A673 (cell line): Measurements from ENCODE around the gene RMND1.

Source experiments
- CTCF ChIP-seq: fragments of 300-800, 200-600 bp; sonication (generic); conservative IDR thresholded peaks from 2 replicates; pipeline ENCODE4 v1.5.1; 2017; ENCODE audit warnings: low read depth, mild to moderate bottlenecking, antibody characterized with exemption, low read length, moderate library complexity, mixed read lengths
- EZH2 ChIP-seq: fragments of 200-600 bp; sonication (generic); IDR thresholded peaks from 2 replicates; pipeline ENCODE4 v1.6.1; 2017; ENCODE audit warnings: borderline replicate concordance, low read depth, mild to moderate bottlenecking, mixed read lengths, antibody characterized with exemption, low read length; ENCODE audit not compliant: poor library complexity, severe bottlenecking

DNA sequence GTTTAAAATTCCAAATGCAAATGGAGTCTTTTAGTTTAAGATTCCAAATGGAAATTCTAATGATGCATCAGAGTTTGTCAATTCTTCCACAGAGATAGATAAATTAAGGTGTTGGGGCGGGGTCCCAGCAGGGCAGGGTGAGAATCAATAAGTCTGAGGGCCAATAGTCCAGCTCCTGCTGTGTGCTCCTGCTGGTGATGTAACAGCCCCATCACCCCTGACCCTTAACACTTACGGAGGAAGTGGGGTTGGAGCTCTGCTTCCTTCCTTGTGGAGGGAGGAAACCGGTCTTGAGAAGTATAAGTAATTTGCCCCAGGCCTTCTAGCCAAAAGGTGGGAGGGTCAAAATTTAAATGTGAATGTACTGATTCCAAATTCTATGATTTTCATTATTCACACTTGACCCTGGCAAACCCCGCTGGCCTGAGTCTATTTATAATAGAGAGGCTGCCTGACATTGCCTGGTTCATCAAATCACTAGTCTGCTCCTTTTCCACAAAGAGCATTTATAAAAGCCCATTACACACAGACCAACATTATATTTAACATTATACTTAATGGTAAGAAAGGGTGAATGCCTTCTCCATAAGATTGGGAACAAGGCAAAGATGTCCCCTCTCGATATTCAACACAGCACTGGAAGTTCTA is 77.8 kb downstream of the RMND1 start:
- TF ChIP-seq CTCF, result no peak
- no peak for TF ChIP-seq EZH2
